Chondrocyte (in vitro differentiated cells): ENCODE measurements around the gene TEX10. TPM values are rescaled to one million over a fixed set of nuclear protein-coding genes. Genes with fewer than 3 reads are reported as not detected.

ENCODE experiments used
- DNase-seq: peaks from one replicate; pipeline ENCODE4 v3.0.0; 2021; ENCODE audit warnings: mixed read lengths, low spot score
- H3K27ac Mint-ChIP-seq: one replicate; pipeline ENCODE4 v1.8.0; 2021; ENCODE audit warnings: mild to moderate bottlenecking, moderate library complexity, mixed read lengths; ENCODE audit not compliant: unreplicated experiment
- H3K27me3 Mint-ChIP-seq: 2 replicates; pipeline ENCODE4 v1.8.0; 2021; ENCODE audit warnings: low read depth, mixed read lengths
- H3K36me3 Mint-ChIP-seq: 2 replicates; pipeline ENCODE4 v1.8.0; 2021; ENCODE audit warnings: low read depth, mixed read lengths
- H3K4me1 Mint-ChIP-seq: 2 replicates; pipeline ENCODE4 v1.8.0; 2021; ENCODE audit warnings: low read depth, mild to moderate bottlenecking, mixed read lengths
- H3K4me3 Mint-ChIP-seq: one replicate; pipeline ENCODE4 v1.8.0; 2021; ENCODE audit warnings: mild to moderate bottlenecking, moderate library complexity, mixed read lengths; ENCODE audit not compliant: unreplicated experiment
- H3K9me3 Mint-ChIP-seq: 2 replicates; pipeline ENCODE4 v1.8.0; 2021; ENCODE audit warnings: low read depth, mixed read lengths
- long read RNA-seq: library from polyadenylated mRNA; stranded (forward); transcript quantifications from one replicate; pipeline ENCODE4 v2.0.0, GENCODE V29; 2021
- total RNA-seq: library from RNA; stranded (reverse); gene quantifications from 3 replicates; pipeline ENCODE4 v1.2.1, GENCODE V29; 2021
- TF ChIP-seq, protein P1 (sequence below): fragments of 200-600 bp; sonication (generic); IDR thresholded peaks from 2 replicates; pipeline ENCODE4 v1.5.0; 2021; ENCODE audit warnings: antibody characterized with exemption, mild to moderate bottlenecking, moderate library complexity

Gene TEX10
- 14.4 to 15.8 TPM (median 14.6 TPM) in 3 replicates for total RNA-seq
- long read RNA-seq, transcript TEX10-201 (15 exons, 3,074 nt), result major isoform, 25 of 32 reads
- long read RNA-seq, partial matches to known transcripts, result 1 of 32 reads
- long read RNA-seq, other reads (novel, unspliced or antisense), result 6 of 32 reads

DNA sequence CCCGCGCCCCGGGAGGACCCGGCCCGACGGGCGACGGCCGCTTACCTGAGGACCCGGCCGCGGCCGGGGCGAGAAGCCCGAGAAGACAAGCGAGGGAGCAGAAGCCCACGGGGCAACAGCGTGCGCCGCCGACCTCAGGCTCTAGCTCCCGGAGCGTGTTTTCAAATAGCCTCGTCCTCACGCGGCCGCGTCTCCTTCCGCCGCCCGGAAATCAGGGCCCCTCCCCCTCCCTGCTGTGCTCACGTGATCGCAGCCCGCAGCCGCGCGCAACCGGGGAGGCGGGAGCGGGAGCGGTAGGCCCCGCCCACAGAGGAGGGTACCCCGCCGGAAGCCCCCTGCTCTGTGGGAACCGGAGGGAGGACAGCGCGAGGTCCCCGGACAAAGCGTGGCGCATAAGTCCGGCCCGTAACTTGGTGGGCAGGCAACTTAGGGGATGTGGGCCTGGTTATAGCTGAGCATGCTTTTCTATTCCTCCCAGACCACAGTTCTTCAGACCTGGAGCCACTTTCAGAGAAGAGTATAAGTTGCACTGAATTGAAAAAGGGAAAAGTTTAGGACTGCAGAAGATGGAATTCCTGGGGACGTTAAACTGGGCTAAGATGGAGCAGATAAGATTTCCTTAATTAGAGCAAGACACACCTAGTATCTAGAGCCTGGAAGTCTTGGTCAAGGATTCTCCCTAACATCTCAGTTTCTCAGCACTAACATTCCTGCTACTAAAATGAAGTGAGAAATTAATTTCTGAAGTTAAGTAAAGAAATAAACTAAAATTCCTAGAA is at the start of gene TEX10:
TEX10 (minus strand) TSS at position 216 of the 779 bp plus-strand sequence. CDS start 3,579 bp downstream, outside the sequence.
- Mint-ChIP-seq H3K4me1 (peaks cover 32% of the 10 kb centered on the region), H3K36me3 (no peaks in the 10 kb centered on the region), H3K9me3 (no peaks in the 10 kb centered on the region), H3K27ac (peak within 1 kb of the TSS; percentile 79), H3K4me3 (peak within 1 kb of the TSS; percentile 95), H3K27me3 (no peaks in the 10 kb centered on the region)
- TF ChIP-seq, protein P1, sequence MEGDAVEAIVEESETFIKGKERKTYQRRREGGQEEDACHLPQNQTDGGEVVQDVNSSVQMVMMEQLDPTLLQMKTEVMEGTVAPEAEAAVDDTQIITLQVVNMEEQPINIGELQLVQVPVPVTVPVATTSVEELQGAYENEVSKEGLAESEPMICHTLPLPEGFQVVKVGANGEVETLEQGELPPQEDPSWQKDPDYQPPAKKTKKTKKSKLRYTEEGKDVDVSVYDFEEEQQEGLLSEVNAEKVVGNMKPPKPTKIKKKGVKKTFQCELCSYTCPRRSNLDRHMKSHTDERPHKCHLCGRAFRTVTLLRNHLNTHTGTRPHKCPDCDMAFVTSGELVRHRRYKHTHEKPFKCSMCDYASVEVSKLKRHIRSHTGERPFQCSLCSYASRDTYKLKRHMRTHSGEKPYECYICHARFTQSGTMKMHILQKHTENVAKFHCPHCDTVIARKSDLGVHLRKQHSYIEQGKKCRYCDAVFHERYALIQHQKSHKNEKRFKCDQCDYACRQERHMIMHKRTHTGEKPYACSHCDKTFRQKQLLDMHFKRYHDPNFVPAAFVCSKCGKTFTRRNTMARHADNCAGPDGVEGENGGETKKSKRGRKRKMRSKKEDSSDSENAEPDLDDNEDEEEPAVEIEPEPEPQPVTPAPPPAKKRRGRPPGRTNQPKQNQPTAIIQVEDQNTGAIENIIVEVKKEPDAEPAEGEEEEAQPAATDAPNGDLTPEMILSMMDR, result no peak
- peak; percentile 94 for DNase-seq

DNA sequence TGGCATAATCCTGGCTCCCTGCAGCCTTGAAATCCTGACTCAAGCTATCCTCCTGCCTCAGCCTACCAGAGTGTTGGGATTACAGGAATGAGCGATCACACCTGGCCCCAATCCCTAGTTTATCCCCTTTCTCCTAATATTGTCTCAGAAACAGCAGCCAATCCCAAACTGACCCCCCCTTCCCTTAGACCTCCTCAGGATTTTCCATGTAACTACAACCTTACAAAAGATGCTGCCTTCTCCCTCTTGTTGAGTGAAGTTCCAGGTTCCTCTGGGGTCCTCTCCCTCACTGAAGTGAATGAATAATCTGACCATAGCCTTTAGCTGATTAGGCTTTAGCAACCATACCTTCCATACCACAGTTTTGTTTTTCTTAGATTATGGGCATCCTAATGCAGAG is 48.3 kb upstream of the TEX10 start:
- H3K36me3 Mint-ChIP-seq, result no peaks in the 10 kb centered on the region
- H3K27me3 Mint-ChIP-seq, result no peaks in the 10 kb centered on the region
- no peaks in the 10 kb centered on the region for H3K4me1 Mint-ChIP-seq
- no peak for DNase-seq
- TF ChIP-seq, protein P1, result no peak
- no peaks in the 10 kb centered on the region for H3K9me3 Mint-ChIP-seq
- H3K27ac Mint-ChIP-seq, result no peak overlapping the region
- no peak overlapping the region for H3K4me3 Mint-ChIP-seq

DNA sequence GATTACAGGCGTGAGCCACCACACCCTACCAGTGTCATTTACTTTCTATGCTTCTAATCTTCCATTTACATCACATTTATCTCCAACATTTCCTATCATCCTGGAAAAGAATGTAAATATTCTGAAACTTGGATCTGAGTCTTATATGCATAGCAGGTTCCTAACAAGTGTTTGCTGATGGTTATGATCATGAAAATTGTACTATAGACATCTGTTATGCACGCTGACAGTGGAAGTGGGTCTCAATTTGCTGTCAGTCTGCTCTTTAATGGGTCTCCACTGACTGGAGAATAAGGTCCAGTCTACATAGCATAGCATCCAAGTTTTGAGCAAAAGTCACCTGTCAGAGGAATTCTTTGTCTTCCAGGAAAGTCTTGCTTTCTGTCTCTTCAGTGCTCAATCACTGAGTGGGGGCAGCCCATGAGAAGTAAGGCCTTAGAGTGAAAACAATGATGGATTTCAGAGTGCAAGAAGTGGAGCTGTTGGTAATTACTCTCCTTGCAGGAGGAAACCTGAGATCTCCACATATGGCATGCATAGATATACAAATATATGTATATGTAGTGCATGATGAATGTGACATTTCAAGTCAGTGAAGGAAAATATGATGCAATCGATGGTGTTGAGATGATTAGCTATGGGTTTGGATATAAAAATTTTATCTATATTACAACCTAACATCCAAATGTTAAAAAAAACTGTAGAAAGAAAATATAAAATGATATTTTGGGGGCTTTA is 45.0 kb upstream of the TEX10 start:
- no peak for DNase-seq
- Mint-ChIP-seq H3K36me3 (no peaks in the 10 kb centered on the region), H3K27me3 (no peaks in the 10 kb centered on the region), H3K27ac (no peak overlapping the region), H3K4me1 (peaks cover 11% of the 10 kb centered on the region), H3K4me3 (no peak overlapping the region), H3K9me3 (no peaks in the 10 kb centered on the region)
- TF ChIP-seq, protein P1, result no peak

DNA sequence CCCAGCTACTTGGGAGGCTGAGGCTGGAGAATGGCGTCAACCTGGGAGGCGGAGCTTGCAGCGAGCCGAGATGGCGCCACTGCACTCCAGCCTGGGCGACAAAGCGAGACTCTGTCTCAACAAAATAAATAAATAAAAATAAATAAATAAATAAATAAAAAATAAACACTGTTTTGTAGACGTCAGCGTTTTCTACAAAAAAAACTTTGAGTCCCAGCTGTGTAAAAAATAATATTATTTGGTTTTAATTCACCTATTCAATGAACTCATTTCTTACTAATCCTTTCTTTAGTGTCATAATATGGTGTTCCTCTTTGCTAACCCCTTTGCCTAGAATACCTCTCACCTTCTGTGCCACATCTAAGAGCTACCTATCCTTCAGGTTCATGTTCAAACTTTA is 44.0 kb upstream of the TEX10 start:
- H3K27ac Mint-ChIP-seq, result no peak overlapping the region

DNA sequence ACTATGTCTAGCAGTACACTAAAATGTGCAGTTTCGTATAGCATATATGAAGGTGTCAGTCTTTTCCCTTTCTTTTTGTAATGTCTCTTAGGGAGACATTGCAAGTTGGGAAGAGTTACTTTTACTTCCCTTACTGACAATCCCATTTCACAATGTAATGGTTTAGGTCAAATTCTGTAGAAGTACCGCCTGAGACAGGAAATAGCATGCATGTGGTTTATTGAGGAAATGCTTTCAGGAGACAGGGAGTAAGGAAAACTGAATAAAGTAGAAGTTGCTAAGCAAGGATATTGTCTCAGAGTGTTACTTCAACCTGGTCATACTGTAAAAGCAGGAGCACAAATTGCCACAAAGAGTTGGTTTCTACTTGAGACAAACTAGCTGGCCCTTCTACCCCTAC is 42.1 kb upstream of the TEX10 start:
- Mint-ChIP-seq H3K27ac (peak overlapping the region; percentile 77), H3K27me3 (no peaks in the 10 kb centered on the region), H3K4me3 (no peak overlapping the region), H3K4me1 (peaks cover 11% of the 10 kb centered on the region), H3K36me3 (no peaks in the 10 kb centered on the region), H3K9me3 (no peaks in the 10 kb centered on the region)
- DNase-seq, result no peak
- TF ChIP-seq, protein P1, result no peak

More for the DNA sequence above, 44.0 kb upstream of the TEX10 start:
- H3K36me3 Mint-ChIP-seq, result no peaks in the 10 kb centered on the region
- peaks cover 11% of the 10 kb centered on the region for H3K4me1 Mint-ChIP-seq
- H3K4me3 Mint-ChIP-seq, result no peak overlapping the region
- H3K9me3 Mint-ChIP-seq, result no peaks in the 10 kb centered on the region
- DNase-seq, result no peak
- TF ChIP-seq, protein P1, result no peak
- H3K27me3 Mint-ChIP-seq, result no peaks in the 10 kb centered on the region
